Amniotic epithelial cell (primary cell): Measurements from ENCODE around the gene PHLPP1.
A peak's percentile ranks its signal among the peaks of the same experiment; 100 is the strongest.
"Not testable (repeated sequence)": the region's sequence is repeated elsewhere in the genome, so short reads cannot be mapped to it uniquely, and the experiment has no call there.

Experiments used
- DNase-seq: peaks from one replicate; pipeline ENCODE4 v3.0.0-alpha.2; 2010; ENCODE audit warnings: low read depth

Gene PHLPP1

GRCh38 chr18:62717169-62717924, 2.0 kb downstream of the PHLPP1 start:
- DNase-seq, result peak; percentile 92

DNA sequence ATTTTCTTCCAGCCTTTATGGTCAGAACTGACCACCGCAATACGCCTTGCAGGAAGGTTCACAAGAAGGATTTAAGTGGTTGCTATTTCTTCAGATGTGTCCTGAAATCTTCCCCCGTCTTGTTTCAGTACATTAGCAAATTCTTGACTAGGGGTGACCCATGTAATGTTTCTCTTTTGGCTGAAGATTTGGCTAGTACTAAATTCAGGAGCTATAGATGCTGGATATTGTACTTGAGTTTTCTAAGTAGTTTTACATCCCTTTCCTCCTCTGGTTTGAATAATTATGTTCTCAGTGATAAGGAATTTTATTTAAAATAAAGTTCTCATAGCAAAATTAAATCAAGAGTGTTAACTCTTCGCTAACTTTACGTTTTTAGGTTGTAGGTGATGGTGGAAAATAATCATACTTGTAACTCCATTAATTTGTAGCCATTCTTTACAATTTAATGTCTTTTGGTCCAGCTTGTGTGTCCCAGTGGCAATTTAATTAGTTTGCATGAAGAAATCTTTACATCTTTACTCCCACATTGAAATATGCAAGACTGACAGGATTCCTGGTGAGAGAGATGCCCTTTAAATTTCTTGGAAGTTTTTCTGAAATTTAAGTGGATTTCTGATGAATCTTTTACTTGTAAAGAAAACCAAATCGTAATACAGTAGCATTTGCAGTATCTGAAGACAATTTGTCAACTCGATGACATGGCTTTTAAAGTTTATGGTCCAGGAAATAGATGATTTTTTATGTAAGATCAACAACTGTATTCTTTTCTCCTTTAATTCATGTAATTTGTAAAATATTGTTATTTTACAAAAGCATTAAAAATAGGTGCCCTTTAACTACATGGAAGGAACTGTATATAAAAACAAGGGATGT, 2.8 kb downstream of the PHLPP1 start:
- DNase-seq, result peak; percentile 49

GRCh38 chr18:62720048-62720447, 4.7 kb downstream of the PHLPP1 start:
- peak; percentile 16 for DNase-seq

DNA sequence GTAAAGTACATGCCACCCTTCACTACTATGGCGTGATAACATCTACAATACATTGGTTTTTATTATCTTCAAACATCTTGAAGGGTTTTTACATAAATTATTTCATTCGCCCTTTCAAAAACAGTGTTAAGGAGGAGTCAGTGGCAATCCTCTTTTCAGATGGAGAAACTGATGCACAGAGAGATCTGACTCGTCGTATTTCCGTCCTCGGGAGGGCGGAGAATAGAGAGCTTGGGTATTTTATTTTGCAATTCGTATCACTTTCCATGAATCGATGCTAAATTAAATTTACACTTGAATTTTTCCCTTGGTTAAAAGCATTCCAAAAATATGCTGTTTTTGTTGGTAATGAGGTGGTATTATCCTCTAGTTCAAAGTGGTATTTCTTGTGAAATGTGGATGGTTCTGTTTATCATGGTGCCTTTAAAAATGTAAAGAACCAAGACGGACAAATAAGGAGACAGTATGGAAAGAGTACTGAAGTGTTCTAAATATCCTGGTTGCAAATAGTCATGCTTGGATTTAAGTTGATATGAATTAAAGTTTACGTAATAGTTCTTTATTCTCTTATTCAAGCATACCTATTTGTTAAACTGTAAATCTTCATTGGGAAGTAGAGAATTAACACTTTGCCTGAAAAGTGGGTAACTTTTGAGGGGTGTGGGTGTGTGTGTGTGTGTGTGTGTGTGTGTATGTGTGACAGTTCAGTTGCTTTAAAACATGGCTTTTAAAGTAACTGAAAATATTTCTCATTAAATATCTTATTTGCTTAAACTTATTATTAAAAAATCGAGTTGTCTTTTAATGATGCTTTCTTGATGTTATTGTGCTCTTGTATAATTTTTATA, 5.6 kb downstream of the PHLPP1 start:
- DNase-seq, result peak; percentile 48

DNA sequence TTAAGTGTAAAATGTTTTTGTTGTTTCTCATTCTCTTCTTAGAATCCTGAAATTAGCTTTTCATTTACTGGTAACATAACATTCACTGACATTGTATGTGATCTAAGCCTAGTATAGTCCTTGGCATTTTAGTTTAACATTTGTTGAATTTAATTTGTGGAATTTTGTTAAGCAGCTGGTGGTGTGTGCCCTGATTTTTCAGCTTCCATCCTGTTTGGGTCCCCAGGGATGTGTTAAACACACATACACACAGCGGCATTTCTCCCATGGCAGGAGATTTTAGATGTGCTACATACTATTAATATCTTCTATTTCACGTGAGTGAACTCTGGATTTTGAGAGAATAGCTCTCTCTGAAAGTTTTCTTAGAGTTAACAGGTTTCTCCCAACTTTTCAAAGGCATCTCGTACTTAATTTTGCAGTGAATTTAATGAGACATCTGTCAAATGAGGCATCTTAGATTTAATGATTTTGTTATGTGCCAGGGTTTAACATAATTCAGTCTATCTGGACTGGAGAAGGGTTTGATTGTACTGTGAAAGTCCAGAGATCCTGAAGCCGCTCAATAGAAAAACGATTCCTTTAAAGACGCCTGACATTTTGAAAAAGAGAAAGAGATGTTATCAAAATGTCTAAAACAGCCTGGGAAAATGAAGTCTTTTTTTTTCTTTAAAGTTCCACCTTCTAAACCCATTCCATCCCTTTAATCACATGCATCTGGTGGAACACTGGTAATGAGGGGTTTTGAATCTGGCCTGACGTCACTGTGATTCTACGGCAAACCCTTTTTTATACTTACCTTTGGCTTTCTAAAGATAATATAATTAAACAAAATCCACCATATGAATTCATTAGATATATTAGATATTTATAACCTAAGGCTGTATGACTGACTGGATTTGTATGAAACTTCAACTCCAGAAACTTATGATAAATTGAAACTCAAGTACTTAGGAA, 6.8 kb downstream of the PHLPP1 start:
- peak; percentile 37 for DNase-seq

GRCh38 chr18:62723666-62724281, 8.4 kb downstream of the PHLPP1 start:
- peak; percentile 46 for DNase-seq

- DNase-seq, result no peak
These were observed 10.6 kb downstream of the PHLPP1 start for GRCh38 chr18:62725896-62726295.

DNA sequence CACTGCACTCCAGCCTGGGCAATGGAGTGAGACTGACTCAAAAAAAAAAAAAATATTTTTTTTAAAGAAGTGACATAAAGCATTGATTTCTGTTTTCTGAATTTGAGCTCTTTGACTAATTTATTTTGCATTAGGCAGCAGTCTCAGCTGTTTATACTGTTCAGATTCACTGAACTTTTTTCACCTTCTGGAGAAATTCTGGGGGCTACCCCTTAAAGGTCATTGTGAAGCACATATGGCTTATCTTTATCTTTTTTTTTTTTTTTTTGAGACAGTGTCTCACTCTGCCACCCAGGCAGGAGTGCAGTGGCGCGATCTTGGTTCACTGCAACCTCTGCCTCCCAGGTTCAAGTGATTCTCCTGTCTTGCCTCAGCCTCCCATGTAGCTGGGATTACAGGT, 12.9 kb downstream of the PHLPP1 start:
- no peak for DNase-seq

DNA sequence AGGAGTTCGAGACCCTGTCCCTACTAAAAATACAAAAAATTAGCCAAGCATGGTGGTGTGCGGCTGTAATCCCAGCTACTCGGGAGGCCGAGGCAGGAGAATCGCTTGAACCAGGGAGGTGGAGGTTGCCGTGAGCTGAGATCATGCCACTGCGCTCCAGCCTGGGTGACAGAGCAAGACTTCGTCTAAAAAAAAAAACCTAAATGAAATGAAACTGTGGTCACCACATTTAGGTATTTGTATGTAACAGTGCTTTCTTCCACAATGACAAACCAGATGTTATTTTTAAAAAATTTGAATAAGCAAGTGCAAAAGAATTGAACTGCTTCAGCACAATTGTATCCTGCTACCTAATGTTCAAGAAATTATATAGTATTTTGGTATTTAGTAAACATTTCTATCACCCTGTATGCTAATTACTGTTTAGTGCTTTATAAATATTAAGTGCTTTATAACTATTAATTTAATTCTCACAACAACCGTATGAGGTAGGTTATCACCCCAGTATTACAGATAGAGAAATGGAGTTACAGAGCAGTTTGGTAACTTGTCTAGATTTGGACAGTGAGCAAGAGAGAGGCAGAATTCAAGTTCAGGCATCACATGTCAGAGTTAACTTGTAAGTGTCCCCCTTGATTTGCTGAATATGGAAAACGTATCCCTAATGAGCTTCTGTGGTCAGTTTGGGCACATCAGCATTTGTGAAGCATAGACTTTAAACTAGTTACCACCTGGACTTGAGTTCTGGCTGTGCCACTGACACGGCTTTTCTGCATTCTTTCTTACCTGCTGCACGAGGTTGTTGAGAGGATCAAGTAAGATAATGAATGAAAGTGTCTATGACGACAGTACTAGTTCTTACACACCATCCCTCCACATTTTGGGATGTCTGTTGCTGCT, 14.4 kb downstream of the PHLPP1 start:
- no peak for DNase-seq

DNA sequence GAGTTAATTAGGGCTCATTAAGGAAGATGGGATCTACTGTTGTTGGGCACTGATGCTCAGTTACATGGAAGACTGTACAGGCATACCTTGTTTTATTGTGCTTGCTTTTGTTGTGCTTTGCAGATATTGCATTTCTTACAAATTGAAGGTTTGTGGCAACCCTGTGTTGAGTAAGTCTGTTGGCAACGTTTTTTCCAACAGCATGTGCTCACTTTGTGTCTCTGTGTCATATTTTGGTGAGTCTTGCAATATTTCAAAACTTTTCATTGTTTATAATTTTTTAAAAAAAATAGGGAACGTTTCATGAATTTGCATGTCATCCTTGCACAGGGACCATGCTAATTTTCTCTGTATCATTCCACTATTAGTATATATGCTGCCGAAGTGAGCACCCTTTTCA, 15.6 kb downstream of the PHLPP1 start:
- DNase-seq, result peak; percentile 45

DNA sequence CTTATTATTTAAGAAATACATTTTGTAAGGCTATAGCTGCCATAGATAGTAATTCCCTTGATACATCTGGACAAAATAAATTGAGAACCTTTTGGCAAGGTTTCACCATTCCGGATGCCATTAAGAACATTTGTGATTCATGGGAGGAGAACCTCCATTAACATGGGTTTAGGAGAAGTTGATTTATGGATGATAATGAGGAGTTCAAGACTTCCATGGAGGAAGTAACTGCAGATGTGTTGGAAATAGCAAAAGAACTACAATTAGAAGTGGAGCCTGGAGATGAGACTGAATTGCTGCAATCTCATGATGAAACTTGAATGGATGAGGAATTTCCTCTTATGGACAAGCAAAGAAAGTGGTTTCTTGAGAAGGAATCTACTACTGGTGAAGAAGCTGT, 17.3 kb downstream of the PHLPP1 start:
- peak; percentile 36 for DNase-seq

DNA sequence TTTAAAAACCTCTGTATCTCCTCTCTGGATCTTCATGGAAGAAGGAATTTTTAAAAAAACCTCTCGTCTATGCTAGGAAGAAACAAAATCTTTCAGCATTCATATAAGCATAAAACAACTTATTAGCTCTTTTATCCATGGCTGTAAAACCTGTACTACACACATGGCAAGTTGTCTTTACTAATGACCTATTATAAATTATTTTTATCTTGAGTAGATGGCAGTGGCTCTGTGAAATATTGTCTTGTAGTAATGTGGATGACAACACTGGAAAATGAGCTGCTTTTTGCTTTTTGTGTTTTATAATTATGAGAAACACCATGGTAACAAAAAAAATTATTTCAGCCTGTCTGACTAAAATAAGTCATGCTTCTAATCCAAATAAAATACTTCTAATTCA, 18.9 kb downstream of the PHLPP1 start:
- no peak for DNase-seq

GRCh38 chr18:62735387-62735786, 20.0 kb downstream of the PHLPP1 start:
- no peak for DNase-seq

GRCh38 chr18:62736077-62736855, 20.9 kb downstream of the PHLPP1 start:
- no peak for DNase-seq

- no peak for DNase-seq
These were observed 22.0 kb downstream of the PHLPP1 start for GRCh38 chr18:62737241-62737873.

GRCh38 chr18:62738639-62739038, 23.3 kb downstream of the PHLPP1 start:
- DNase-seq, result no peak

- no peak for DNase-seq
These were observed 24.6 kb downstream of the PHLPP1 start for GRCh38 chr18:62739911-62740310.

GRCh38 chr18:62740650-62741049, 25.3 kb downstream of the PHLPP1 start:
- DNase-seq, result not testable (repeated sequence)
